WI38 (cell line): ENCODE data around the gene MNAT1.
"Not testable (repeated sequence)": the region's sequence is repeated elsewhere in the genome, so short reads cannot be mapped to it uniquely, and the experiment has no call there.

ENCODE experiments used
- H3K4me3 ChIP-seq: 2 replicates; pipeline ENCODE4 v1.5.1; 2011; ENCODE audit warnings: low read depth, mild to moderate bottlenecking, control low read depth, low read length
- TF ChIP-seq, protein P1 (sequence below): IDR thresholded peaks from 2 replicates; pipeline ENCODE4 v1.5.1; 2012; ENCODE audit warnings: low read depth, mild to moderate bottlenecking, control low read depth, low read length

Gene MNAT1

DNA sequence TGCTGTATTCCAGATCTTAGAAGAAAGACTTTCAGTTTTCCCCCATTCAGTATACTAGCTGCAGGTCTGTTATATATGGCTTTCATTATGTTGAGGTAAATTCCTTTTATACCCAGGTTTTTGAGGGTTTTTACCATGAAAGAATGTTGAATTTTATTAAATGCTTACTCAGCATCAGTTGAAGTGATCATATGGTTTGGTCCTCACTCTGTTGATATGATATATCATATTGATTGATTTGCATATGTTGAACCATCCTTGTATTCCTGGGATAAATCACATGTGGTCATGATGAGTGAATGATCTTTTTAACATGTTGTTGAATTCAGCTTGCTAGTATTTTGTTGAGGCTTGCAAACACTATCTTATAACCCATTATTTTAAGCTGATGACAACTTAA lies 149.6 kb downstream of the MNAT1 start:
- TF ChIP-seq, protein P1, sequence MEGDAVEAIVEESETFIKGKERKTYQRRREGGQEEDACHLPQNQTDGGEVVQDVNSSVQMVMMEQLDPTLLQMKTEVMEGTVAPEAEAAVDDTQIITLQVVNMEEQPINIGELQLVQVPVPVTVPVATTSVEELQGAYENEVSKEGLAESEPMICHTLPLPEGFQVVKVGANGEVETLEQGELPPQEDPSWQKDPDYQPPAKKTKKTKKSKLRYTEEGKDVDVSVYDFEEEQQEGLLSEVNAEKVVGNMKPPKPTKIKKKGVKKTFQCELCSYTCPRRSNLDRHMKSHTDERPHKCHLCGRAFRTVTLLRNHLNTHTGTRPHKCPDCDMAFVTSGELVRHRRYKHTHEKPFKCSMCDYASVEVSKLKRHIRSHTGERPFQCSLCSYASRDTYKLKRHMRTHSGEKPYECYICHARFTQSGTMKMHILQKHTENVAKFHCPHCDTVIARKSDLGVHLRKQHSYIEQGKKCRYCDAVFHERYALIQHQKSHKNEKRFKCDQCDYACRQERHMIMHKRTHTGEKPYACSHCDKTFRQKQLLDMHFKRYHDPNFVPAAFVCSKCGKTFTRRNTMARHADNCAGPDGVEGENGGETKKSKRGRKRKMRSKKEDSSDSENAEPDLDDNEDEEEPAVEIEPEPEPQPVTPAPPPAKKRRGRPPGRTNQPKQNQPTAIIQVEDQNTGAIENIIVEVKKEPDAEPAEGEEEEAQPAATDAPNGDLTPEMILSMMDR: no peak
- H3K4me3 ChIP-seq: no peak overlapping the region

DNA sequence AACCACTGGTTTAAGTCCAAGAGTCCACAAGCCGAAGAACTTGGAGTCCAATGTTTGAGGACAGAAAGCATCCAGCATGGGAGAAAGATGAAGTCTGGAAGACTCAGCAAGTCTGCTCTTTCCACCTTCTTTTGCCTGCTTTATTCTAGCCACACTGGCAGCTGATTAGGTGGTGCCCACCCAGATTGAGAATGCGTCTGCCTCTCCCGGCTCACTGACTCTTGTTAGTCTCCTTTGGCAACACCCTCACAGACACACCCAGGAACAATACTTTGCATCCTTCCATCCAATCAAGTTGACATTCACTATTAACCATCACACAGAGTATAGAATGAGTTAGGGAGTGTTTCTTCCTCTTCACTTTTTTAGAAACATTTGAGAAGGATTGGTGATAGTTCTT lies 156.1 kb downstream of the MNAT1 start:
- not testable (repeated sequence) for H3K4me3 ChIP-seq

GRCh38 chr14:60893911-60894310 lies 159.3 kb downstream of the MNAT1 start:
- H3K4me3 ChIP-seq: no peak overlapping the region
- TF ChIP-seq, protein P1: no peak

DNA sequence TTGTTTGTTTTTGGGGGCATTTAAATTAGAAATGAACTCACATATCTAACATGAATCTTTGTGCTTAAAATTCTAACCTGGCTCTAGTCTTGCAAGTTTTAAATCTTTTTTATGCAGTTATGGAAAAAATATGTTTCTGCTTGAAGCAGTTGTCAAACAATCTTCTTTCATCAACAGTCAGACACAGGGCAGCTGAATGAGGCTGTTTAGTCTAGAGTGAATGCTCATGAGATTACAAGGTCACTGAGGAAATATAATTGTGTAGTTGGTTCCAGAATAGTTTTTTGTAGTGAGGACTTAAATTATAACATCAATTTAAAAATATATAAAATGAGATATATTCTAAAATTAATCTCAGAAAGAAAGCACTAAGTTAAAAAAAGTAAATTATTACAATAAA lies 169.8 kb downstream of the MNAT1 start:
- no peak overlapping the region for H3K4me3 ChIP-seq
- TF ChIP-seq, protein P1: no peak

DNA sequence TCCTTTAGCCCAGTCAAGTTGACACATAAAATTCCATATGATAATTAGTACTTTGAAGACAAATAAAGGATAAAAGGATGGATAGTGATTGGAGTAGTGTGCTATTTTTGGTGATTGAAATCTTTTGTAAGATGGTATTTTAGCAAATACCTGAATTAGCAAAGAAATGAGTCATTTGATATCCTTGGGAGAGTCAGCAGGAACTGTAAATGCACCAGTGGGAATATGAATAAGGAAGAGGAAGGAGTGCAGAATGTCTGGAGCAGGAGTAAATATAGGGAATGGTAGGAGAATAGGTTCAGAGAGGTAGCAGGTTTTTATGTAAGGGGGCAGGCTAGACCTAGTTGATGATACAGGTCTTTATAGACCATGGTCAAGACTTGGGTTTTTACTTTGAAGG lies 171.4 kb downstream of the MNAT1 start:
- no peak overlapping the region for H3K4me3 ChIP-seq
- TF ChIP-seq, protein P1: no peak

GRCh38 chr14:60915781-60916180 lies 181.2 kb downstream of the MNAT1 start:
- no peak overlapping the region for H3K4me3 ChIP-seq
- TF ChIP-seq, protein P1: no peak

GRCh38 chr14:60922050-60922449 lies 187.5 kb downstream of the MNAT1 start:
- no peak overlapping the region for H3K4me3 ChIP-seq

DNA sequence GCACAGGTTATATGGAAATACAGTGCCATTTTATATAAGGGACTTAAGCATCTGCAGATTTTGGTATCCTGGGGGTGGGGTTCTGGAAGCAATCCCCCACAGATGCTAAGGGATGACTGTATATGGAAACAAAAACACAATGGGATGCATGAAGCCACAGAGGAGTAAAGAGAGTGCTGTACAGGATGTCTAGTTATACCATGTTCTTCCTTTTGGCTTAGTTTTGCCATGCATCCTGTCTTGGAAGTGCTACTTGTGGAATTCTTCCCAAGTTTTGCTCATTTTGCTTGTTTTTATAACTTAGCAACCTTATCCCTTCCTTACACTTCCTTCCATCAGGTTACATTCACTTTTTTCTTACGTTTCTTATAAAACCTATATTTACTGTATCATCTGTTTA lies 190.7 kb downstream of the MNAT1 start:
- TF ChIP-seq, protein P1: no peak
- no peak overlapping the region for H3K4me3 ChIP-seq

More at GRCh38 chr14:60922050-60922449, 187.5 kb downstream of the MNAT1 start:
- TF ChIP-seq, protein P1: no peak
